Ammon's horn (tissue), 1 donor: ENCODE measurements around the gene NOXA1.
"Not testable (repeated sequence)": the region's sequence is repeated elsewhere in the genome, so short reads cannot be mapped to it uniquely, and the experiment has no call there.

Experiments
- DNase-seq: peaks from one replicate; pipeline ENCODE4 v3.0.0-alpha.2; 2016; ENCODE audit warnings: low spot score

The NOXA1 gene

DNA sequence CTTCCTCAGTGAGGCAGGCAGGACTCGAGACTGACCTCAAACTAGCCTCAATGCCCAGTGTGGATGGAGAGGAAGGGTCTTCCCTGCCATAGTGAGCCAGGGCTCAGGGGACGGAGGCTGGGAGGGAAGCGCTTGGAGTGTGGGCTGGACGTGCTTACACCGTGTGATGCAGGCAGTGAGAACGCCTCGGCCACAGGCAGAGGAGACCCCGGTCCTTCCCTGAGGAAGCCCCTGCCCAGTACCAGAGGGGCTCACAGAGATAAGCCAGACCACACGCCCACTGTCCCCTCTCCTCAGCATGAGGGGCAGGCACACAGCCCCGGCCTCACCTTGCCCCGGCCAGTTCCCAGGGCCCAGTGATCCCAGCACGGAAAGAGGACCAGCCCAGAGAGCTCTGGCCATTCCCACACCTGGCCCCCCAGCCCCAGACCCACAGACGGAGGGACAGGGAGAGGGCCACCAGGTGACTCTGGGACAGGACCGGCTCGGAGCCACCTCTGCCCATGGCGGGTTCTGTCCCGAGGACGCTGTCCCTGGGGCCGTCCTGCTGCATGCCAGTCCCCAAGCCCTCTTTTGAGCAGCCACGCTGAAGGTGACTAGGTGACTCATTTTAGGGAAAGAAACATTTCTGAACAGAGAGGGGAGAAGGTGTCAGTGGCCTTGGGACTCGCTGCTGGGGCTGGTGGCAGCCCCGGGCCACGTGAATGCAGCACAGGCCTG is 42.0 kb downstream of the NOXA1 start:
- DNase-seq = no peak

DNA sequence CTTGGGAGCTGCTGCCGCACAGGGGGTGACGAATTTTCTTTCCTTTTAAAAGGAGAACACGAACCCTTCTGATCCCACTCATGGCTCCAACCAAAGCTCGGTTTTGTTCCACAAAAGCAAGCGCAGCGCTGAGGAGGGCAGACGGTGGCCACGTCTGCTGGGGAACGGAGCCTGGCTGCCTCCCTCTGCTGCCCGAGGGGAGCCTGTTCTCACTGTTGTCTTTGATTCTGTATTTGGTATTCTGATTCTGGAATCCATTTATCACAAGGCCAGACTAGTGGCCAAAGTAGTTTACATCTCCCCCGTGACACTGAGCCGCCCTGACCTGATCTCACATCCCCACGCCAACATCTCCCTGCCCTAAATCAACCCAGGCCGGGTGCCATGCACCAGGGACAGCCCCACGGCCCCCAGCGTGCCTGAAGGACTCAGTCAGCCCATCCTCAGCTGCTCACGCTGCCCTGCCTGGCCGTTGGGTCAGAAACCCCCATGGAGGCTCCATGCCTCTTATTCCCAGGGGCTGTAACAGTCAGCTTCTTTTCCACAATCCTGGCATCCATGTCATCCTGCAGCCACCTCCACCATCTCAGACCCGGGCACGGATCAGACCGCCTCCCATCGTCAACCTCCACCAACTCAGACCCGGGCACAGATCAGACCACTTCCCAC is 42.7 kb downstream of the NOXA1 start:
- peak; percentile 30 for DNase-seq

DNA sequence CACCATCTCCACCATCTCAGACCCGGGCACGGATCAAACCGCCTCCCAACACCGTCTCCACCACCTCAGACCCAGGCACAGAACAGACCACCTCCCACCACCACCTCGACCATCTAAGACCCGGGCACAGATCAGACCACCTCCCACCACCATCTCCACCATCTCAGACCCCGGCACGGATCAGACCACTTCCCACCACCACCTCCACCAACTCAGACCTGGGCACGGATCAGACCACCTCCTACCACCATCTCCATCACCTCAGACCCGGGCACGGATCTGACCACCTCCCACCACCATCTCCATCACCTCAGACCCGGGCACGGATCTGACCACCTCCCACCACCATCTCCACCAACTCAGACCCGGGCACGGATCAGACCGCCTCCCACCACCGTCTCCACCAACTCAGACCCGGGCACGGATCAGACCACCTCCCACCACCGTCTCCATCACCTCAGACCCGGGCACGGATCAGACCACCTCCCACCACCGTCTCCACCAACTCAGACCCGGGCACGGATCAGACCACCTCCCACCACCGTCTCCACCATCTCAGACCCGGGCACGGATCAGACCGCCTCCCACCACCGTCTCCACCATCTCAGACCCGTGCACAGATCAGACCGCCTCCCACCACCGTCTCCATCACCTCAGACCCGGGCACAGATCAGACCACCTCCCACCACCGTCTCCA is 43.3 kb downstream of the NOXA1 start:
- not testable (repeated sequence) for DNase-seq

DNA sequence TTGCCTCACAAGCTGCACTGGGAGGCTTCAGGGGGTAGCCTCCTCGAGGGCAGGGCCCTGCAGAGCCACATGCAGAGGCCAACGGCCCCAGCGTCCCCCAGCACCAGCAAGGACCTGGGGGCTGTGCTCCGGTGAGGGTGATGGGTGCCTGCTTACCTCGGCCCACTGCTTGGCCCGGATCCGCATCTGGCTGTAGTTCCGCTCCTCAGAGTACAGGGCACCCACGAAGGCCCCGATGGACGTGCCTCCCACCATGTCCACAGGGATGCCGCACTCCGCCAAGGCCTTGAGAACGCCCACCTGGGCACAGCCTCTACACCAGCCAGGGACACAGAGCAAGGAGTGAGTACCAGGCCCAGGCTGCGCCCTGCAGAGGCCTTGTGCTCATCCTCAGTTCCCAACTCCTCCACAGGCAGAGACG is 44.0 kb downstream of the NOXA1 start:
- DNase-seq = no peak

DNA sequence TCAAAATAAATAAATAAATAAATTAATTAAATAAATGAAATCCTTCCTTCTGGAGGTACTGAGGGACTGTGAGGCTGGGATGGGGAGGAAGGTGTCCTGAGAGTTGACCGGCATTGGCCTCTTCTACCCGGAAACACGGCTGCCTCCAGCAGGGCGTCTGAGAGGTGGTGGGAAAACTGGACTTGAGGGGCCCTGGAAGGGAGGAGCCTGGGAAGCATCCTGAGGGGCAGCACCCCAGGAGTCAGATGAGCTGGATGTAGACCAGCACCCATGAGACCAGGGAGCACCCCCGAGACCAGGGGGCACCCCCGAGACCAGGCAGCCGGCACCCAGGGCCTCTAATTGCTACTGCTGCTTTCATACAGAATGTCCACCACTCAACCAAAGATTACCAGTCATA is 44.7 kb downstream of the NOXA1 start:
- DNase-seq = no peak

DNA sequence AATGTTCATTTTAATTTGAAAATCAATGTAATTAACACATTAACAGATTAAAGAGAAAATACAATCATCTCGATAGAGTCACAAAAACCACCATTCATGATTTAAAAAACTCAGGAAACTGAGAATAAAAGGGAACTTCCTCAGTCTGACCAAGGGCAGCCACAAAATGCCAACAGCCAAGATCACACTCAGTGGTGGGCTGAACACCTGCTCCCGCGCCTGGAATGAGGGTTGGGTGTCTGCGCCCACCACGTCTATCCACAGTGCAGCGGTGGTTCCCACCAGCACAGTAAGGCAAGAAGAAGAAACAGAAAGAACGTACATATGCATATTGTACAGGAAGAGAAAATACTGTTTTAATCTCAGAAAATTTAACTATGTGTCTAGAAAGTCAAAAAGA is 47.6 kb downstream of the NOXA1 start:
- DNase-seq = no peak

DNA sequence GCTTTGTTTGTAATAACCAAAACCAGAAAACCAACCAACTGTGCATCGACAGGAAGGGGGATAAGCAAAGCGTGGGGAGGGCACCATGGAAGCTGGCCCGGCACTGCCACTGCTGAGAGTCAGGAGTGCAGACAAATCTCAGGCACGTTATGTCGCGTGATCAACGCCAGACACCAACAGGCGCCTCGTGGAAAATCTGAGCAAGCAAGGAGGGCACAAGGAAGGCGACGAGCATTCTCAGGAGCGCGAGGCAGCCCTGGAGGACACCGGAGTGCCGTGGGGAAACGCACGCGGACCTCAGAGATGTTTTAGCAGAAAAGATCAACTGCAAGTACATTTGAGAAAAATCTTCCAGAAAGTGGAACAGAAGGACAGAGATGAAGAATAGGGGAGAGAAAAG is 51.1 kb downstream of the NOXA1 start:
- DNase-seq = no peak

DNA sequence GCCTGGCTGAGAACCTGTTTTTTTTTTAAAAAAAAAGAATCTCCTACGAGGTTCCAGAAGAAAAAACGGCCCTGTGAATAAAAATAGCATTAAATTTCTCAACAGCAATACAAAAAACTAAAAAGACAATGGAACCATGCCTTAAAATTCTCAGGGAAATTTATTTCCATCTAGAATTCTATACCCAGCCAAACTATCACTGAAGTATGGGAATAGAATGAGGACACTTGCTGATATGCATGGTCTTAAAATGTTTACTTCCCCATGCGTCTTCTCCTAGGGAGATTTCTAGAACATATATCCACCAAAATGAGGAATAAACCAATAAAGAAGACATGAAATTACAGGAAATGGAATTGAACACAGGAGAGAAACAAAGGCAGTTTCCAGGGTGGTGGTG is 52.5 kb downstream of the NOXA1 start:
- DNase-seq = no peak

DNA sequence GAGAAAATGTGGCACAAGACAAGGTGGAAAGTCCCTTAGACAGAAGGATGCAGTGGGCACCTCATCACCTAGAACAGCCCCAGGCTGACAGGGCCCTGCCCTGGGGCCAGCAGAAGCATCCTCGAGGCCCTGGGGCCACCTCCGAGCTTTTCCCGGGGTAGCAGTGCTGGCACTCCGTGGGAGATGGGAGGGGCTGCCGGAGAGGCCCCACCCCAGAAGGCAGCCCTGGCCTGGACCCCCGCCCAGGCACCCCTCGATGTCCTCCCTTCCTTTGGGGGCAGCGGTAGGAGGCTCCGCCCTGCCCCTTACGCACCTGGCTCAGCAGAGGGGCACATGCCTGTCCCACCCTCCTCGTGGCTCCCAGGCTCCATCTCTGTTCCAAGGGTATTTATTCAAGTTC is 53.7 kb downstream of the NOXA1 start:
- DNase-seq = no peak

DNA sequence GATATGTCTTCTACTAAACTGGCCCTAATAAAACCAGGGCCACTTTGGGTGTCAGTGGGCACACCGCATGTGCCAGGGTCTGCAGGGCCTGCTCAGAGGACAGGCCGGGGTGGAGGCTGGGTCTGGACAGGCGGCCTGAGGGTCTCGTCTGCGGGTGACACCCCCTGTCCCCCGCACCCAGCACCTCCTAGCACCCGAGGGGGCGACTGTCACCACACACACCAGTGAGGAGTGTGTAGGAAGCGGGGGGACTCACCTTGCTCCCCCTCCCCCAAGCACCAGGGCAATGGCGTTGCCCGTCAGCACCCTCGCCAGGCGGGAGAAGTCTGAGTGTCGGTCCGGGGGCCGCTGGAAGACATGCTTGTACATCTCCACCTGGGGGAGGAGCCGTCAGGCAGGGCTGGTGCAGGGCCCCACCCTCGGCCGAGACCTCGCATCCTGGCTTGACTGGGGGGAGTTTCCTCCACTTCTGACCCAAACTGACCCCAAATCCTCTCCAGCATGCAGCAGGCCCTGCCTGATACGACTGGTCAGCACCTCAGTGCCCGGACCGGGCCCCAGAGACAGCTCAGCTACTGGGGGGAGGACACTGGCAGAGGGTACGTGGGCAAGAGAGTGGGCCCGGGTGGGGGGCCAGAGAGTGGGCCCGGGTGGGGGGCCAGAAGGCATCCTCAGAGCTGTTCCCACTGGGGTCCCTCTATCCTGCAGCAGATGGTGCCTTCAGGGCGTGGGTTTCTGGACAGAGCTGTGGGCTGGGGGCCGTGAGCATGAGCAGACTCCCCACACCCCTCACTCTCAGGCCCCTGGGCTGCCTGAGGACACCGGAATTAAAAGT is 54.8 kb downstream of the NOXA1 start:
- no peak for DNase-seq

DNA sequence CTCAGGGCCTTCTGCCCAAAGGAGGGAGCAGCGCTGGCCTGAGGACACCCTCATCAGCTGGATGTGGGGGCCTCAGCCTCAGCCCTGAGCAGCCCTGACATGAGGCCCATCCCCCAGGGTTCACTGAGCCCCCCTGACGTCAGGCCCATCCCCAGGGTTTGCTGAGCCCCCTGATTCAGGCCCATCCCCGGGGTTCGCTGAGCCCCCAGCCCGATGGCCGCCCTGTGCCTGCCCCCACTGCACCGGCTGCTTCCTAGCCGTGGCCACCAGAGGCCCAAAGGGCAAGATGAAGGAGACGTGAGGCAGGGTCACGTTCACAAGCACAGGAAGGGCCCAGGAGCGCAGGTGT is 55.4 kb downstream of the NOXA1 start:
- no peak for DNase-seq

DNA sequence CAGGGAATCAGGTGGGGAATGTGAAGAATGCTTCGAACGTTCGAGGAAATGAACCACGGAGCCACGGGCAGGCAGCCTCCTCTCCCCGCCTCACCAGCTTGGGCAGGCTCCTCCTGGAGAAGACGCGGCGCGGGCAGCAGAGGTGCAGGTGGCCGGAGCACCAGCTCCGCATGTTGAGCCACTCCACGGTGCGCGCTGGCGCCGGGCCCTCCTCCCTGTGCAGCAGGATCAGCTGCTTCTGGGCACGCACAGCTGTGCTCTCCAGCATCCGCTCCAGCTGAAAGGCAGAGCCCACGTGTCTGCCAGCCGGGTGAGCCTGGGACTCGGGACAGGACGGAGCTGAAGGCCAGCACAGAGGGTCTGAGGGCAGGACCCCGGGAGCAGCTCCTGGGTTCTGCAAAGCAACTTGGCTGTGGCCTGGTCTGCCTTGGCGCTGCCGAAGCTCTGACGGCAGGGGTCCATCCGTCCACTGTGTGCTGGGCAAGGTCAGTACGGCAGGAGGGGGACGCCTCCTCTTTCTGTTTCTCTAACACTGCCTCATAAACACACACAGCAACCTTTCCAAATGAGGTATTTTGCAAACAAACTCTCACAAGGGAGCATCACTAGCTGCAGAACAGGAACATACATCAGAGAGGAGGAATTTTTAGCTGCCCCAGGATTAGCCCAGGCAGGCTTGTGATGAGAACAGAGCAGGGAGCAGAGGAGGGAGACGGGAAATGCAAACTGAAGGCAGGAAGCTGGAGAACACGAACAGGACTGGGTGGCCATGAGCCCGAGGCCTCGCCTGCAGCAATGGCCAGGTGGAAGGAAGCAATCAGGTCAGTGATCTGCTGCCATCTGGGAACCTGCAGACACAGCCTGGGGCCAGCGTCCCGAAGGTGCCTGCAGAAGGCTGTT is 56.0 kb downstream of the NOXA1 start:
- DNase-seq = no peak

DNA sequence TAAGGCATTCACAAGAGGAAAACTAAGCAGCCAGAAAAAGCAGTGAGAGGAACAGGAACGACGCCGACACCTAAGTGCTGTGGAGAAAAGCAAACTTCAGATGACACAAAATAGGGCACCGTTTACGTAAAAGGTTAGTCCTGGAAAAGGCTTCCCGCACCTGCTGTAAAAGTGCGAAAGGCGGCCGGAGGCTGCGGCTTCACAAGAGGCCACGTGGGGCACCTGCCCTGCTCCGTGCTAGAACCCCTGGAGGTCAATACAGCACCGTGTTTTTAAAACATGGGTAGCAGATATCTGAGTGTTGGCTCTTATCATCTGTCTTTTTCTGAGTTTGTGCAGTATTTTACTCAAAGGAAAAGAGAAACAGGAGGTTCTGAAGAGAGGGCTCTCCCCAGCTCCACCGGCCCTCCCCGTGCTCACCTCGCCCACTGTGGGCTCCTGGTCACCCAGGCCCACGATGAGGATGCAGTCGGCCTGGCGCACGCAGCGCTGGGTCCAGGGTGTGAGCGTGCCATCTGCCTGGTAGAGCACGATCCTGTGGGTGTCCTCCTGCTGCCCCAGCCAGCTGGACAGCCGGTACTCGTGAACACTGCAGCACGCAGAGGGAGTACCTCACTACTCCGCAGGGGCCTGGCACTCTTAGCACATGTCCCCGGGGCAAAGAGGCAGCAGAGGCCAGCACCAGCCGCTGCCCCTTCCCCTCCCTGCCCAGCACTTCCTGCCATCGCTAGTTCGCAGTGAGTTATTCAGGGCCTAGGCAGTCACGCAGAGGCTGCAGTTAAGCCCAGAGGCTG is 56.9 kb downstream of the NOXA1 start:
- DNase-seq = no peak

DNA sequence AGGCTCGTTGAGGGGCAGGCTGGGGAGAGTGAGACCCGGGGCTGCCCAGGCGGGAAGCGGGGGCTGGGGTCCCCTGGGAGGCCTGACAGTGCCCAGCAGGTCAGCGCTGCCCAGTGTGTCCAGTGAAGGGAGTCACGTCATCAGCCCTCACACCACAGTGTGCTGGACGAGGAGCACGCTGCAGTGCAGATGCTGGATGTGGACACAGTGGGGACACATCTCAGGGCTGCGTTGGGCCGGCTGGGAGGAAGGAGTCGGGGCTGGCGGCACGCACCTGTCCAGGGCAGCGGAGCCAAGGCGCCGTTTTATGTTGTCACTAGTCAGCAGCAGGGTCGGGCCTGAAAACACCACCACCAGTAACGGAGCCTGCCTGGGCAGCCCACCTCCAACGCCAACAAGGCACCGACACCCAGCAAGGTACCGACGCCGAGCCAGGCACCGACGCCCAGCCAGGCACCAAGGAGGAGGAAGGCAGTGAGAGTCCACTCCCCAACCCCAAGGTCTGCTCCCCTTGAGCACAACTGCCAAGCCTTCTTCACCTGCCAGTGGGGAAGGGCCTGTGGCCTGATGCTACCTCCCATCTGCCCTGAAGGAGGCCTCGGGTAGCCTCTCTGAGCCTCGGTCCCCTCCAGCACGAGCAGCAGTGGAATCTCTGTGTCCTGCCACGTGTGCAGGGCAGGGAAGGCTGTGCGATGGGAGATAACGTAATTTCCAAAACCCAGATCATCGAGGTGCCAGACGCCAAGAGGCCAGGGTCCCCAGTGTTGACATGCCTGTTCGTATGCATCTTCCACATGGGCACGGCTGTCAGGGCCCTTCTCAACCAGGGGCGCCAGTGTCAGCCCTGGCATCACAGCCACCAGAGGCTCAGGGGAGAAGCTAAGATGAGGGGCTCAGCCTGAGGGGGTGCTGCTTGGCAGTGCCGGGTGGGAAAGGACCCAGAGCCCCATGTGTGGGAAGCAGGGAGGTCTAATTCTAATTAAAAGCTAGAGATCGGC is 57.8 kb downstream of the NOXA1 start:
- DNase-seq = no peak

DNA sequence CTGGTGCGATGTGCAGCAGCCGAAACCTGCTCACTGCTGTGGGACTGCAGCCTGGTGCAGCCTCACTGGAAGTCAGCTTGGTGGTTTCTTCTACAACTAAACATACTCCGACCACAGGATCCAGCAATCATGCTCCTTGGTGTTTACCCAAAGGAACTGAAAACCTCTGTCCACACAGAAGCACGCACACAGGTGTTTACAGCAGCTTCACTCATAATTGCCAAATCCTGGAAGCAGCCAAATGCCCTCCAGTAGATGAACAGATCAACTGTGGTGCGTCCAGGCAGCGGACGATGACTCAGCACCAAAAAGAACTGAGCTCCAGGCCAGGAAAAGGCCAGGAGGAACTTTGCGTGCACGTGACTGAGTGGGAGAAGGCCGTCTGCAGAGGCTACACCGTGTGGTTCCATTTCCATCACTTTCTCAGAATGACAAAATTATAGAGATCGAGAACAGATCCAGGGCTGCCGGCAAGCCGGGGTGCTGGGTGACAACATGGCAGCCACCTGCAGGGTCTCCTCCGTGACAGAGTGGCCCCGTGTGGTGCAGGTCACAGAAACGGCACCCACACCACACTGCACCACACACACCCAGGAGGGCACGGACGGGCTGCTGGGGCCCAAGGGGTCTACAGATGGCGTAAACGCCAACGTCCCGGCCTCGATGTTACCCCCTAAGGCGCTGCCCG is 59.0 kb downstream of the NOXA1 start:
- DNase-seq = peak; percentile 67
